Breast epithelium (tissue), 4 donors: ENCODE measurements around the gene NT5C2. TPM values are rescaled to one million over a fixed set of nuclear protein-coding genes. Genes with fewer than 3 reads are reported as not detected.

Source experiments
- DNase-seq, 2 donors: peaks; one replicate each; pipeline ENCODE4 v3.0.0-alpha.2; 2019; ENCODE audit warnings: low spot score in 2 of 2
- H3K27ac ChIP-seq, 2 donors: fragments of 200-600 bp; sonication (generic) in 1 of 2; one replicate each; pipeline ENCODE4 v1.5.1; 2016 to 2019; ENCODE audit warnings: mild to moderate bottlenecking in 1 of 2
- H3K27me3 ChIP-seq, 2 donors: fragments of 200-600 bp; sonication (generic) in 1 of 2; one replicate each; pipeline versions ENCODE4 v1.5.1 to v1.6.0; 2017 to 2019; ENCODE audit warnings: control low read depth in 1 of 2, mild to moderate bottlenecking in 1 of 2
- H3K36me3 ChIP-seq: fragments of 200-600 bp; one replicate; pipeline ENCODE4 v1.5.1; 2019
- H3K4me1 ChIP-seq, 2 donors: fragments of 200-600 bp; sonication (generic); one replicate each; pipeline ENCODE4 v1.5.1; 2016 to 2019; ENCODE audit warnings: control low read depth in 1 of 2
- H3K4me3 ChIP-seq, 3 donors: fragments of 200-600 bp; sonication (generic); 1 replicate in 2 of 3; 2 replicates in 1 of 3; pipeline ENCODE4 v1.5.1; 2016 to 2019; ENCODE audit warnings: mild to moderate bottlenecking in 3 of 3, moderate library complexity in 2 of 3
- H3K9me3 ChIP-seq, 2 donors: fragments of 200-600 bp; sonication (generic) in 1 of 2; one replicate each; pipeline ENCODE4 v1.5.1; 2016 to 2019; ENCODE audit warnings: control low read depth in 1 of 2
- CTCF ChIP-seq, 3 donors: fragments of 450-650 bp; IDR thresholded peaks; one replicate each; pipeline ENCODE4 v1.5.1; 2016 to 2017; ENCODE audit warnings: antibody characterized with exemption in 3 of 3, mild to moderate bottlenecking in 3 of 3, moderate library complexity in 3 of 3
- POLR2A ChIP-seq: fragments of 450-650 bp; IDR thresholded peaks from one replicate; pipeline ENCODE4 v1.6.1; 2016; ENCODE audit warnings: antibody characterized with exemption, mild to moderate bottlenecking, moderate library complexity
- POLR2AphosphoS5 ChIP-seq, 3 donors: sonication (generic); formaldehyde crosslinking; IDR thresholded peaks; one replicate each; pipeline ENCODE4 v1.6.1; 2017; ENCODE audit warnings: antibody characterized with exemption in 3 of 3
- intact Hi-C: fragments of 100-400 bp; cut with DNase I; formaldehyde crosslinking; loops from one replicate; pipeline ENCODE4 v1.15.1; 2023; ENCODE audit warnings: low total_unique reads
- total RNA-seq, 3 donors: library from RNA; depleted of rRNA; stranded (reverse); fragments of >200 nt; gene quantifications; one replicate each; pipeline ENCODE4 v1.1.0, GENCODE V29; 2016

Gene NT5C2
- total RNA-seq, 3 donors from 2014 or later, result 52.8 to 122 (median 73.1) TPM

- H3K27me3 ChIP-seq, result no peaks in the 10 kb centered on the region
- intact Hi-C loops, result loop anchor here (10.0 kb wide), 1 partner anchor 1171 kb away; no protein-coding TSS in a partner anchor
- H3K9me3 ChIP-seq, result no peaks in the 10 kb centered on the region
- no peak for DNase-seq
- TF ChIP-seq CTCF (IDR thresholded peaks at IDR 0.05) (no peak), POLR2AphosphoS5 (IDR thresholded peaks at IDR 0.05) (no peak), POLR2A (no peak)
- no peak overlapping the region for H3K27ac ChIP-seq
- no peaks in the 10 kb centered on the region for H3K4me1 ChIP-seq
- H3K4me3 ChIP-seq, result no peak overlapping the region
- no peaks in the 10 kb centered on the region for H3K36me3 ChIP-seq
Measured at GRCh38 chr10:103155471-103156085, 37.5 kb downstream of the NT5C2 start.

GRCh38 chr10:103154521-103155299 lies 38.4 kb downstream of the NT5C2 start:
- TF ChIP-seq CTCF (IDR thresholded peaks at IDR 0.05), result no peak
- no peak for TF ChIP-seq POLR2AphosphoS5 (IDR thresholded peaks at IDR 0.05)
- no peak for TF ChIP-seq POLR2A
- no peaks in the 10 kb centered on the region for H3K9me3 ChIP-seq
- no peaks in the 10 kb centered on the region for H3K36me3 ChIP-seq
- no peaks in the 10 kb centered on the region for H3K4me1 ChIP-seq
- peak overlapping the region; percentile 15 to 82 for H3K27ac ChIP-seq
- no peak for DNase-seq
- intact Hi-C loops, result loop anchor here (10.0 kb wide), 1 partner anchor 1170 kb away; no protein-coding TSS in a partner anchor
- H3K4me3 ChIP-seq, result no peak overlapping the region
- H3K27me3 ChIP-seq, result no peaks in the 10 kb centered on the region

- TF ChIP-seq POLR2A, result no peak
- no peak for TF ChIP-seq POLR2AphosphoS5 (IDR thresholded peaks at IDR 0.05)
- no peak for TF ChIP-seq CTCF (IDR thresholded peaks at IDR 0.05)
Measured at GRCh38 chr10:103153302-103154197, 39.5 kb downstream of the NT5C2 start.

GRCh38 chr10:103149991-103150622 lies 43.0 kb downstream of the NT5C2 start:
- Histone ChIP-seq H3K4me3 (no peak overlapping the region), H3K27me3 (no peaks in the 10 kb centered on the region), H3K4me1 (peaks cover 0 to 6% of the 10 kb centered on the region in 2 donors), H3K9me3 (no peaks in the 10 kb centered on the region), H3K36me3 (no peaks in the 10 kb centered on the region), H3K27ac (no peak overlapping the region)
- no peak for TF ChIP-seq POLR2A
- DNase-seq, result no peak
- intact Hi-C loops, result loop anchor here (10.0 kb wide), 1 partner anchor 1165 kb away; no protein-coding TSS in a partner anchor

More at GRCh38 chr10:103153302-103154197, 39.5 kb downstream of the NT5C2 start:
- no peak for DNase-seq
- no peaks in the 10 kb centered on the region for H3K27me3 ChIP-seq
- intact Hi-C loops, result loop anchor here (10.0 kb wide), 1 partner anchor 1169 kb away; no protein-coding TSS in a partner anchor
- H3K4me3 ChIP-seq, result peak overlapping the region; percentile 1 to 18 (median 5)
- no peaks in the 10 kb centered on the region for H3K9me3 ChIP-seq
- peak overlapping the region; percentile 72 to 82 for H3K27ac ChIP-seq
- no peaks in the 10 kb centered on the region for H3K36me3 ChIP-seq
- no peaks in the 10 kb centered on the region for H3K4me1 ChIP-seq

- H3K27ac ChIP-seq, result no peak overlapping the region
- TF ChIP-seq POLR2AphosphoS5 (IDR thresholded peaks at IDR 0.05) (no peak), POLR2A (no peak), CTCF (IDR thresholded peaks at IDR 0.05) (no peak)
Measured at GRCh38 chr10:103147645-103148044, 45.4 kb downstream of the NT5C2 start.

More at GRCh38 chr10:103147645-103148044, 45.4 kb downstream of the NT5C2 start:
- Histone ChIP-seq H3K27me3 (no peaks in the 10 kb centered on the region), H3K4me1 (peaks cover 0 to 6% of the 10 kb centered on the region in 2 donors), H3K4me3 (no peak overlapping the region), H3K9me3 (no peaks in the 10 kb centered on the region), H3K36me3 (no peaks in the 10 kb centered on the region)
- no peak for DNase-seq
- intact Hi-C loops, result no loop called here
